Measurements from ENCODE around the gene SCP2.

SCP2 gene

DNA sequence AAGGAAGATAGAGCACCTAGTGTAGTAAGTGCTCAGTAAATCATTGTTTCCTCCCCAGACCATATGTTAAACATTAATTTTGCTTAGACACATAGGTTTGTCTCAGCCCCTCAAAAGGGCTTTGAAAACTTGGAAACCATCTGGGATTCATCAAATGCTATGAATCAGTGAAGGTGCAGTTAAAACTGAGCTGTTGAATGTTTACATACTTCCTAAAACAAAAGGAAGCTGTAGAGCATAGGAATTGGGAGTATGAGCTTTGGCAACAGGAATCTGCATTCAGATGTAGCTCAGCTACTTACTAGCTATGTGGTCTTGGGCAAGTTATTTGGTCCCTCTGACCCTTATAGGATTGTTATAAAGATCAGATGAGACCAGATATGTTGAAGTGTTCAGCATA, 116.2 kb downstream of the SCP2 start:
- no peak for DNase-seq

DNA sequence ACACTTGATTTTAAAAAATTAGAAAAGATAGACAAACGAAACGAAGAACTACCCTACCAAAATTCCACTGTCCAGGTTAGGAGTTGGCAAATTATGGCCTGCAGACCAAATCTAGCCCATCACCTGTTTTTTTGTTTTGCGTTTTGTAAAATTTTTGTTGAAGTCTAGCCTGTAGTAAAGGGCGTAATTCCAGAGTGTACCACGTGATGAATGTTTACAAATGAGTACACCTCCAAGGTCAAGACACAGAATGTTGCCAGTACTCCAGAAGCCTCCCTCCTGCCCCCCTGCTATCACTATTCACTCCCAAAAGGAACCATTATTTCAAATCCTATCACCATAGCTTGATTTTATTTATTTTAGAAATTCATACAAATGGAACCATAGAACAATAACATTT, 117.8 kb downstream of the SCP2 start:
- no peak for DNase-seq

DNA sequence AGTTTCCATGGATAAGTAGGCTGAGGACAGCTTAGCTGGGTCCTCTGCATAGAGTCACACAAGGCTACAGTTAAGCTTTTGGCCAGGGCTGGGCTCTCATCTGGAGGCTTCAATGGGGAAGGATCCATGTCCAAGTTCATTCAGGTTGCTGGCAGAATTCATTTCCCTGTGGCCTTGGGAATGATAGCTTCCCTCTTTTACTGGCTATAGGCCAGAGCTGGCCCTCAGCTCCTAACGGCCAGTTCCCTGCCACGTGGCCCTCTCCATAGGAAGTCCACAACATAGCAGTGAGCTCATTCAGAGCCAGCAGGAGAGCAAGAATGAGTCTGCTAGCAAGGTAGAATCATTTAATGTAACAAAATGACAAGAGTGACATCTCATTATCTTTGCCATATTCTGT, 119.9 kb downstream of the SCP2 start:
- DNase-seq, result no peak

DNA sequence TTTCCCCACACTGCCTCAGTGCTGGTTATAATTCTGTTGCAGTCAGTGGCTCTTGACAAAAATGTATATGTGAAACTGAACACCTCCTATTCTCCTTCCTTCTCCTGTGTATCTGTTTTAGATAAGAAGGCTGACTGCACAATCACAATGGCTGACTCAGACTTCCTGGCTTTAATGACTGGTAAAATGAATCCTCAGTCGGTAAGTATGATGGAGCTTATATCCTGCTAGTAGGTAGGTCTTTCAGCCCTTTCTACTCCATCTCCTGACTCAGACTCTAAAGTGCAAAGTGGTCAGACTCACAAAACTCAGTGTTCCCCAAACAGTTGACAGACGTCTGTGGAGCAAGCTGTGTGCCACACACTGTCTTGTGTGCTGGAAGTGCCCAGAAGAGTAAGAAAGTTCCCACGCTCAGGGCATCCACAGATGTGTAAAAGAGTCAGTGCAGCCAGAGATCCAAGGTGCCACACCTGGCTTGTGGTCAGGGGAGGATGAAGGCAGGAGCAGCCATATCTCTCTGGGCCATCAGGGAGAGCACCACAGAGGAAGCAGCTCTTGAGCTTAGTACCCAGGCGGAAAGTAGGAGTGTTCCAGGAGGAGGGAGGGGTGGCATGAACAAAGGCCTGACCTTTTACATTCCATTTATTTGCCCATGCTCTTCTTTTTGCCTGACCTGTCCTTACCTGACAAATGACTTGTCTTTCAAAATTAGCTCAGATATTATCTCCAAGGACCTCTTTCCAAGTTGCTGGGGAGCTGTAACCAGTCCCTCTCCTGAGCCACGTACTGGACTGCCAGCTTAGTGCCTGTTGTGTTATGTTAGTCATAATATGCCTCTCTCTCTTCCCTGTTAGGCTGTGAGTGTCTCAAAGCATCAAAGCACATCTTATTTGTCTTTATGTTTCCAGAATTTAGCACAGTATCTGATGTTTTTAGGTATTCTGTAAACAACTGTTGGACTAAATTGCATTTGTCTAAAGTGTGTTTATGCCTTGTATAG, 121.0 kb downstream of the SCP2 start:
- no peak for DNase-seq

DNA sequence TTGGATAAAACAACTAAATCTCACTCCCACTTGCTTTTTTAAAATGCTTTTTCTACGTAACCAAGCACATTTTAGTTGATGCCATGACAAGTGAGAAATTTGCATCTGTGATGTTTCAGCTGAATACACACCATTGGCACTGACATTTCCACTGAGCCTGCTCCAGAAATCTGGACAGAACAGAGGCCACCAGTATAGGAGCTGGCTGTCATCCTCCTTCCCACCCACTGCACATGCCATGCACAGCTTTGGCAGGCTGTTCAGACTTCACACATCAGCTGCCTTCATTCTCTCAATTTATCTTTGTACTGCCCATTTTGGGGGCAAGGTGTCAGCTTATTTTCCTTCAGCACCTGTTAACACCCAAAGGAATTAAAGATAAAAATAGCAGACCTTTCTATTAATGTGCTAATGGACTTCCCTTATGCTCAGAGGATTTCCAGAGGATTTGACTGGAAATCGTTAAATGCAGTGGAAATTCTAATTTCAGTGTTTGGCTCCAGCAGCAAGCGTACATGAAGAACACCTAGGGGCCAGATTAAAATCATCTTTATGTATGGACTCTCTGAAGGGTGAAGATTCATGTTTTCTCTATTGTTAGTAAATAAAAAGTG, 122.0 kb downstream of the SCP2 start:
- no peak for DNase-seq

DNA sequence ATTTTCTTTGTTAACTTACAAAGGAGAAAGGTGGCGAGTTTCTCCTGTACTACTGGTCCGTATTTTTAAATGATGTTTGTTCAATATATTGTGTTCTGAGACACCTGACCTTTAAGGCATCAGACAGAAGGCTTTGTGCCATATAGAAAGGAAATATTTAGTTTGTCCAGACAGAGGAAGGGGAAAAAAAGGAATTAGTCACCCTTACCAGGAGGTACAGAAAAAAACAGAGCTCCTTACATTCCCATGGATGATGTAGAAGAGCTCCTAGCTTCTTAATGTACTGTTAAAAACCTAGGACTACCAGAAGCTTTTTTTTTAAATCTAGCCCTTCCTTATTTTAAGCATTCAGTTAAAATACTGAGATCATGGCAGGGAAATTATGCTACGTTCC, 122.5 kb downstream of the SCP2 start:
- no peak for DNase-seq

DNA sequence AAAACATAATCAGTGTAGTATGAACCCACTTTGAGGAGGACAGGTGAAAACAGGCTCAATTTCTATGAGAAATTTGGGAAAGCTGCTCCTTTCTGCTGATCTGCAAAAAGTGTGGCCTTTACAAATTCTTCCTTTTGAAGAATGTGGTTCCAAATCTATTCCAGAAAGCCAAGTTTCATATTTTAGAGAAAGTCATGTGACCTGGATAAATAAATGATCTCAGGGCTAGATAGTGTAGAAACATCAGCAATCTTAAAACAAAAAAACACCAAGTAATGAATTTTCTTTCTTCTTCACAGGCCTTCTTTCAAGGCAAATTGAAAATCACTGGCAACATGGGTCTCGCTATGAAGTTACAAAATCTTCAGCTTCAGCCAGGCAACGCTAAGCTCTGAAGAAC, 123.2 kb downstream of the SCP2 start:
- no peak for DNase-seq

DNA sequence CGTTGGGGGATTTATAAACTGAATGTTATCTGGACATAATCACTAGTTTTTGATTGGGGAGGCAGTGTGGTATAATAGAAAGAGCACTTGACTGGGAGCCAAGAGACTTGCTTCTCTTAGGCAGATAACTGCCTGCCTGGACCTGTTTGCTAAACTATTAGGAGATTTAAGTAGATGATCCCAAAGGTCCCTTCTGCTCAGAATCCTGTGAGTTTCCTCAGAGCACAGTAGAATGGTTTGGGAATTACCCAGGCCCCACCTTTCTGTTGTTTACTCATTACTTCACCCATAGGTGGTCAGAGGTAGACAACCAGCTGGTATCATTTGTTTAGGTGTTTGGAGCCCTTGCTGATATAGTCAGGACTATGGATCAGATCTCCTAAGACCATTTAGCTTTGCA, 124.6 kb downstream of the SCP2 start:
- no peak for DNase-seq

DNA sequence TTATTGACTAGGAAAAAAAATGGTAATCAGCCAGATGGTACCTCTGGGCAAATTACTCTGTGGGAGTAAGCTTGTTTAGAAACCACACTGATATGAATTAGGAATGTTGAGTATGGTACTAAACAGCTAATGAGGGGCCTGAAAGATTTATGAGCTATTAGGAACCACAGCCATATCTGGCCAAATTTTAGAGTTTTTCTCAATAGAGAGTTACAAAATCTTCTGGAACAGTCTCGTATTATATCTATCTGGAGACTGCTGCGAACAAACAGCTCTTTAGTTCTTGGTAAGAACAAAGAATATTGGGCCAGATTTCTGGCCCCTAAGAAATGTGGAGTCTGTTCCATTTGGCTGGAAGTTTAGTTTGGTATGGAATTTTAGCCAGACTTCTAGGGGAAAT, 130.1 kb downstream of the SCP2 start:
- DNase-seq, result no peak

DNA sequence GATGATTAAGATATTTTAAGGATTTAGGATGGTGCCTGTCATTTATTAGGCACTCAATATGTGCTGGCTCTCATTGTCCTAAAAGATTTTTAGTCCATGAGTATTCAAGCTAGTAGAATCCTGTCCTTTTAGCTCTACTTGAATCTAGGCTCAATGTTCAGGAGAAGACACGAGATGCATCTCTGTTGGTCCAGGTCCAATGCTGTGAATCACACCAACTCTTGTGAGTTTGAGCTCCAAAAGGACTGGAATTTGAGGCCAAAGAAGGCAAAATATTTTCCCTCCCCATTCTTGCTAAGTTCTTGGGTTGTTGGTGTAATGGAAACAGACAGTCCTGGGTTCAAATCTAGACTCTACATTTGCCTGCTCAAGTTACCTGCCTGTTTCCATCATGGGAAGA, 133.5 kb downstream of the SCP2 start:
- no peak for DNase-seq

DNA sequence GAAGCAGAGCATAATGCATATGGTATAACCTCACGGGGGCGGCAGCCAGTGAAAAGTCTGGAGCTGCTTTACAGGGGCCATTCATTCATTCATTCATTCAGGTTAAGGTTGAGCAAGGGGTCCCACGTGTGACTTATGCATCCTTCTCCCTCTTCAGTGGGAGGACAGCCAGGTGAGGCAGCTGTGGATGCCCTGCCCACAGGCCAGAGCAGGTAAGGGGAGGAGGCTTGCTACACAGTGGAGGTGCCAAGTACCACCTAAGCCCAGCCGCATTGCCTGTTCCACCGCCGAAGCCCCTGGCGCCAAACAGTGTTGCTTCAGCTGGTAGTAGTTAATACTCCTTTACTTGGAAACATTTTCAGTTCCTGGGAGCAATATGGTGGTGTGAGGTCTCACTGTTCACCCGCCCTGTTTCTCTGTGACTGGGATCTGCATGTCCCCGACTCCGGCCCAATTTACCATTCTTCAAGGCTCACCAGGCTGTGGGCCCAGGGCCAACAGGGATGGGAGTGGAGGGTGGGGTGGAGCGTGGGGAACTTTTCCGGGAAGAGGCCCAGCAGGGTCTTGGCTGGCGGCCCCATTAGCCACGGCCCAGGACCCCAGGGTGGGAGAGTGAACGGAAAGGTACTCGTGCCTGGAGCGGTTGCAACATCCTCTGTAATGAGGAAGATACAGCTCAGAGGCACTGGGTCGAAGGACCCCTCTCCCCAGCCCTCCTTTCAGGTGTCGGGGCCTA, 134.2 kb downstream of the SCP2 start:
- DNase-seq, result no peak

DNA sequence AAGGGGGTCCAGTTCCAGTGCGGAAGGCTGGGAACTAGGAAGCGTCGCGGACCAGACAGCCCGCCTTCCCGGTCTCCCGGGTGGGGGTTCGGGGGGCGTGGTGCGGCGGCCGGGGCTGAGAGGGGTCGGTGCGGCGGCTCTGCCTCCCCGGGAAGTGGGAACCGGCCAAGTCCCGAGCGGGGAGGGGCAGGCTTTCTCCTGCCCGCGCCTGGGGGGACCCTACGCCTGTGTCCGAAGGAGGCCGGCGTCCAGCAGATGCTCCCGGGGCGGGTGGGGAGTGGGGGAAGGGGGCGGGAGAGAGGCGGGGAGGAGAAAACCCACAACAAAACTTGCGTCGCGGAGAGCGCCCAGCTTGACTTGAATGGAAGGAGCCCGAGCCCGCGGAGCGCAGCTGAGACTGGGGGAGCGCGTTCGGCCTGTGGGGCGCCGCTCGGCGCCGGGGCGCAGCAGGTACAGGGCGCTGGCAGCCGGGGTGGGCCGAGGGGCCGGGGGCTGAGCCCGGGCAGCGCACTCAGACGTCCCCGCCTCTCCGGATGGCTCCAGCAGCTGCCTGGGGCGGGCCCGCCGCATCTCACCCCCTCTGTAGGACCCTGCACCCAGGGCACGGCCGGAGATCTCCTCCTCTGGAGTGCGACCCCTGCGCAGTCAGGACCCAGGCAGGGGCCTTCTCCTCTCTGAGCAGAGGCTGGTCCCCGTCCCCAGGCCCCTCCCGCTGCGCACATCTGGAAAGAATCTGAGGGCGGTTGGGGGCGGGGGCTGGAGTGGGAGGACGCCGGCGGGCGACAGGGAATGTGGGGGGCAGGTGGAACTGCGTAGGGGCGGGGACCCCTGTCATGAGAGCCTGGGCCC, 135.0 kb downstream of the SCP2 start, which contains the start of gene PODN:
Gene PODN, plus strand, starts transcription at position 355 of the 849 bp plus-strand sequence. CDS start 7,643 bp downstream, outside the sequence.
- no peak for DNase-seq

DNA sequence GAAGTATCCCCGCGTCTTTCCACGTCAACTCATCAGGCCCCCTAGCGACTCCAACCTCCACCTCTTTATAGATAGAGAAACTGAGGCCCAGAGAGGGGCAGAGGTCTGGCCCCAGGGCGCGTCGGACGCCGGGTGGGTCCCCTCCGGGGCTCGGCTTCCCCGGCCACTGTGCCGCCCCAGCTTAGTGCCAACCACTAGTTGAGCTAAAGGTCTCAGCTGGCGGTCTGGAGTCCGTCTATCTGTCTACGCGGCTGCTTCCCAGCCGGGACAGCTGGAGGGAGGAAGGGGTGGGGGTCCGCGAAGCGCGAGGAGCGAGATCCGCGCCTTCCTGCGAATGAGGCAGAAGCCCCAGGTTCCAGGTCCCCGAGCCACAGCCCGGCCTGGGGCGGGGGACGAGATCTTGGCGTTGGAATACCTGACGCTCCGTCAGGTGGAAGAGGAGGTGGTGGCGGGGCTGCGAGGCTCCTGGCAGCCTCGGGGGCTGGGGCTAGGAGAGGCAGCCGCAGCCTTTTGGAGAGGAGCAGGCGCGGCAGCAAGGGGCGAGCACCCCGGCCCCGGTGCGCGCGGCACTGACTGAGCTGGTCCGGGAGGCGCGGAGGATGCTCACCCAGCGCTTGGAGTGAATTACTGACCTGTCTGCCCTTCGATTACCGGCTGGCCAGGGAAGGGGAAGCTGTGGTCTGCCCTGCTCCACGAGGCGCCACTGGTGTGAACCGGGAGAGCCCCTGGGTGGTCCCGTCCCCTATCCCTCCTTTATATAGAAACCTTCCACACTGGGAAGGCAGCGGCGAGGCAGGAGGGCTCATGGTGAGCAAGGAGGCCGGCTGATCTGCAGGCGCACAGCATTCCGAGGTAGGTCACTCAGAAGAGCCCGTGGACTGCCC, 135.9 kb downstream of the SCP2 start:
- DNase-seq, result no peak

DNA sequence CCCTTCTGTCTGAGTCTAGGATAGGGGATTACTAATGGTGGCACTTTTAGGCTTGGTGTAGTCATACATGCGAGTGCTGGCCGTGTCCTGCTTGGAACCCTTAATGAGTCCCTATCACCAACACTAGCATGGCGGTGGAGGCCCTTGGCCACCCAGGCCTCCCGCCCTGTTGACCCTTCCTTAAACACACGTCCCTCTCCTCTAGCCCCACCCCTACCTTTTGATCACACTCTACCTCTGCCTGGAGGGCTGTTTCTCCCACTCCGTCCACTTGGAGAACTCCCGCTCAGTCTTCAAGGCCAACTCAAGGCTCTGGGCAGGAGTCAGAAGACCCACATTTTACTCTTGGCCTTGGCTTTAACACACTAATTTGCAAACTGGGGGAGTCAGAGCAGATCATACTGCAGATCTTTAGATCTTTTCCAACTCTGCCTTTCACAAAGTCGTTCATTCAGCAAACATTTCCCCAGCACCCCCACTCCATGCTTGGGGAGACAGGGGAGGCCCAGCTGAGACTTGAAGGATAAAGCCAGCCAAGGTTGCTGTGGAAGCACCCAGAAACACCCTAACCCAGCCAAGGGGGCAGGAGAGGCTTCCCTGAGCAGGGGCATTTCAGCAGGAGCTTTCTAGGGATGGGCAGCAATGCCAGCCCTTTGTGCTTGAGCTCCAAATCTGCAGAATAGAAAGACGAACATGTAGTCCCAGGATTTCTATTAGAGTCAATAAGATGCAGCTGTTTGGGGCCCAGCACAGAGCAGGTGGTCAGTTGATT, 136.9 kb downstream of the SCP2 start:
- DNase-seq, result no peak

DNA sequence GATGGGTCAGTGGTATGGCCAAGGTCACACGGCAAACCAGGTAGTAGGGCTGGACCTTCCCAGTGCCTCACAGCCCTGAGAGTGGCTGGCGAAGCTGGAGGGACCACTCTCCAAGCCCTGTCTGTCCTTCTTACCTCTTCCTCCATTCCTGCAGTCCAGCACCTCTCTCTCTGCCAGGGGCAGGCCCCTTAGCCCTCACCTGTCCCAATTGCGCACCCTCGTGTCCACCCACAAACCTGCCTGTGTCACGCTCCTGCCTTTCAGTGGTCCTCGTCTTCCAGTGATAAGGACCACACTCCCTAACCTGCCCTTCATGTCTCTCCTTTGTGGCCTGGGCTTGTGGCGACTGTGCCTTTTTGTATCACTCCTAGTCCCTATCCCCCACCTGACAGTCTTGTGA, 138.3 kb downstream of the SCP2 start:
- no peak for DNase-seq

DNA sequence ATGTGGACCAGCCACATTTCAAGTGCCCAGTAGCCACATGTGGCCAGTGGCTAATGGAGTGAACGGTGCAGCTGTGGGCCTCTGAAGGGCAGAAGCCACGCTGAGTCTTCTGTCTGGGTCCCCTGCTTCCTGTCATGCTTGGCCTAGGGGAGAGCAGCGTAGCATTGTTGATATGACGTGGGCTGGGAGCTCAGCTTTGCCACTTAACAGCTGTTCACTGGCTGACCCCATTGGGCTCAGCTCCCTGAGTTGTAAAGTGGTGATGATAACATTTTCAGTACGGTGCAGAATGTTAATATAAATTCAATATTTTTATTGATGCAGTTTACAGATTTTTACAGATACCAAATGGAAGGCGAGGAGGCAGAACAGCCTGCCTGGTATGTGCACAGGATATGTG, 139.4 kb downstream of the SCP2 start:
- no peak for DNase-seq

DNA sequence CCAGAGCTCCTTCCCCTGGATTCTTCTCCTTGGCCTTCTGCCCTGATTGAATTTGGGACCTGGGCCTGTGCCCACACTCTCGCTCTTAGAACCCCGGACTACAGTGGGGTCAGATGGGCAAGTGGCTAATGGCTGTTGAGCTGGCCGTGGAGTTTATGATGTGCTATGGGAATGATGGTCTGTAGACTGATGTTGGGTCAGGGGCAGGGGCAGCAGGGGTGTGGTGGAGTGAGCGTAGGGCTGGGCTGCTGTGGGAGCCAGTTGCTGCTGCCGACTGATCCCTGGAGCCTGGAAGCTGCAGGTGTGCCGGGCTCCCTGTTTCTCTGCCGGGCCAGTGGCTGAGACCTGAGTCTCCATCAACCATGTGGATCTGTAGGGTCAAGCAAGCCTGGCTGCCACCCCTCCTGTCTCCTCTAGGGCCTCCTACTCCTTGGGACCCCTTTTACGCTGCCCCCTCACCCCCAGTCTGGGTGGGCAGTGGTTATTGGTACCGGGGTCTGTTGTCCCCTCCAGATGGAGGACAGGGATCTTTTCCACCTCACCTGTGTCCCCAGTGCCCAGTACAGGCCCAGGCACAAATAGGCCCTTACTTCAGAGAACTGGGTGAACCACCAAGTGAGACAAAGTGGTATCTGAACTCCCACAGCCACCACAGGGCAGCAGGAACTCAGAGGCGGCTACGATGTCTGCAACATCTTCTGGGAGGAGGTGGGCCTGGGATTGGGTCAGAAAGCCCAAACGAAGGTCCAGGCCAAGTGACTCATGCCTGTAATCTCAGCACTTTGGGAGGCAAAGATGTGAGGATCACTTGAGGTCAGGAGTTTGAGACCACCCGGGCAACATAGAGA, 140.0 kb downstream of the SCP2 start:
- DNase-seq, result no peak

DNA sequence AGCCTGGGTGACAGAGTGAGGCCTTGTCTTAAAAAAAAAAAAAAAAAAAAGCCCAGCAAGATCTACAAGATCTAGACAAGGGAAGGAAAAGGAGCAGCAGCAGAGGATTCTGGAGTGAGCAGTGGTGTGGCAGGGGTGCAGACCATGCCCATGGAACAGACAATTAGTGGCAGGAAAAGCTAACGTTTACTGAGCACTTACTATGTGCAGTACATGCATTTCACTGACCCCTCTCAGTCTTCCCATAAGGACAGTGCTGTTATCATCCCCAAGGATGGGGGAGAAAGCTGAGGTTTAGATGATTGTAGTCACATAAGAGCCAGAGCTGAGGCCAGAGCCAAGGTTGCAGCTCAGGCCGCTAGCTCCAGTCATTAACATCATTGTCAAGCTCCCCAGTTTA, 140.8 kb downstream of the SCP2 start:
- no peak for DNase-seq

DNA sequence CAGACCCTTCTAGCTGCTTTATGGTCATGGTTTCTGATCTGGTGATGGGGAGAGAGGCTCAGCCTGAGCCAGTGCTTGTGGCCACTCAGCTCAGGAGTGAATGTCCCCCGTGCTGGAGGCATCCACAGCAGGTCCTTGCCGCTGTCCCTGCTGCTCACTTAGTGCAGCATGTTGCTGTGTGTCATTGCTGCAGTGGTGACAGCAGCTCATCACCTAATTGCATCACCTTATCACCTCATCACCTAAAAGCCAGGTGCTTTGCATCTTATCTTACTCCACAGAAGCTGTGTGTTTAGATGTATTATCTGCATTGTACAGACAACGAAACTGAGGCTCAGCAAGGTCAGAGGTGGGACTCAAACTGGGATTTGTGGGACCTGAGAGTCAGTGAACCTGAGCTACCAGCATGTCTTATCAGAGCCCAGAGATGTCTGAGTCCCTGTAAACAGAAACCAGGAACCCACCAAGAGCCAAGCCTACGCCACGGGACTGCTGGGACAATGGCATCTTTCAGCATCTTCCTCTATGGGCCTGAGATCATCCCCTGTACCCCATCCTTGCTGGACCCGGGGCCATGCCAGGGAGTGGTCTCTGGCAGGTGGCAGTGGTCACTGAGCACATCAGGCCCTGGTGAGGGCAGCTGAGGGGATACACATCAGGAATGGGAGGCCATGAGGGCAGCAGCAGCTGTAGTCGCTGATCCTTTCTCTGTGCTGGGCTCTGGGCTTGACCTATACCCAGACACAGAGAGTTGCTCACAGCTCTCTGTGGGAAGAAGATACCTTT, 141.4 kb downstream of the SCP2 start:
- DNase-seq, result no peak
